ENCODE results near the gene KHDRBS2.

KHDRBS2 gene

GRCh38 chr6:62174548-62174947 is 111.5 kb downstream of the KHDRBS2 start:
- H3K4me3 ChIP-seq (ENCODE audit: low read depth, low read length) = no peak overlapping the region
- DNase-seq (ENCODE audit: low read depth) = no peak
- TF ChIP-seq CTCF (IDR thresholded peaks at IDR 0.05; ENCODE audit: low read depth, low read length) = no peak
- no peak for TF ChIP-seq MYC (IDR thresholded peaks at IDR 0.05; ENCODE audit: low read depth, low read length)
- TF ChIP-seq POLR2A (IDR thresholded peaks at IDR 0.05; ENCODE audit: extremely low read depth, insufficient read length) = no peak
- no peak for TF ChIP-seq MAX (IDR thresholded peaks at IDR 0.05; ENCODE audit: low read depth, low read length)

GRCh38 chr6:62167736-62168135 is 118.3 kb downstream of the KHDRBS2 start:
- TF ChIP-seq CTCF (IDR thresholded peaks at IDR 0.05; ENCODE audit: low read depth, low read length) = no peak
- TF ChIP-seq MAX (IDR thresholded peaks at IDR 0.05; ENCODE audit: low read depth, low read length) = no peak
- no peak for TF ChIP-seq MYC (IDR thresholded peaks at IDR 0.05; ENCODE audit: low read depth, low read length)
- no peak for TF ChIP-seq POLR2A (IDR thresholded peaks at IDR 0.05; ENCODE audit: extremely low read depth, insufficient read length)
- no peak for DNase-seq (ENCODE audit: low read depth)
- no peak overlapping the region for H3K4me3 ChIP-seq (ENCODE audit: low read depth, low read length)

- TF ChIP-seq CTCF (IDR thresholded peaks at IDR 0.05; ENCODE audit: low read depth, low read length) = no peak
- no peak for TF ChIP-seq MAX (IDR thresholded peaks at IDR 0.05; ENCODE audit: low read depth, low read length)
- TF ChIP-seq POLR2A (IDR thresholded peaks at IDR 0.05; ENCODE audit: extremely low read depth, insufficient read length) = no peak
- TF ChIP-seq MYC (IDR thresholded peaks at IDR 0.05; ENCODE audit: low read depth, low read length) = no peak
- no peak for DNase-seq (ENCODE audit: low read depth)
Observed at GRCh38 chr6:62162858-62163257, 123.2 kb downstream of the KHDRBS2 start.

GRCh38 chr6:62152796-62153195 is 133.2 kb downstream of the KHDRBS2 start:
- H3K4me3 ChIP-seq (ENCODE audit: low read depth, low read length) = no peak overlapping the region
- TF ChIP-seq MAX (IDR thresholded peaks at IDR 0.05; ENCODE audit: low read depth, low read length) (no peak), CTCF (IDR thresholded peaks at IDR 0.05; ENCODE audit: low read depth, low read length) (no peak), MYC (IDR thresholded peaks at IDR 0.05; ENCODE audit: low read depth, low read length) (no peak), POLR2A (IDR thresholded peaks at IDR 0.05; ENCODE audit: extremely low read depth, insufficient read length) (no peak)
- DNase-seq (ENCODE audit: low read depth) = no peak

More at GRCh38 chr6:62162858-62163257, 123.2 kb downstream of the KHDRBS2 start:
- no peak overlapping the region for H3K4me3 ChIP-seq (ENCODE audit: low read depth, low read length)

- peak; percentile 58 for DNase-seq (ENCODE audit: low read depth)
- no peak for TF ChIP-seq MYC (IDR thresholded peaks at IDR 0.05; ENCODE audit: low read depth, low read length)
- peak; percentile 73 for TF ChIP-seq CTCF (IDR thresholded peaks at IDR 0.05; ENCODE audit: low read depth, low read length)
- no peak overlapping the region for H3K4me3 ChIP-seq (ENCODE audit: low read depth, low read length)
Observed at GRCh38 chr6:62150048-62150663, 135.9 kb downstream of the KHDRBS2 start.
